G401 (cell line): Measurements from ENCODE around the gene EEF1AKMT1. TPM values are rescaled to one million over a fixed set of nuclear protein-coding genes. Genes with fewer than 3 reads are reported as not detected.

Source experiments
- total RNA-seq: library from RNA; depleted of rRNA; stranded (reverse); fragments of >200 nt; shearing (Covaris generic); gene quantifications from 2 replicates; pipeline ENCODE4 v1.2.3, GENCODE V29; 2014; rRNA removed

EEF1AKMT1 gene
- total RNA-seq, 1 experiment from 2014 or later: 14.4 TPM

Other genes with a start within 250 kb of the EEF1AKMT1 start
- gene CRYL1, start 248.1 kb downstream of the EEF1AKMT1 start, total RNA-seq: 21.4 and 34.0 TPM in 2 replicates
- 11.1 and 16.4 TPM in 2 replicates for gene IFT88, start 206.8 kb downstream of the EEF1AKMT1 start, total RNA-seq
- gene IL17D, start 70.3 kb downstream of the EEF1AKMT1 start, total RNA-seq: 5.9 and 9.8 TPM in 2 replicates
- gene XPO4, start 128.8 kb upstream of the EEF1AKMT1 start, total RNA-seq: 15.4 and 24.1 TPM in 2 replicates